Measurements from ENCODE around the gene KRTAP5-7.
"Not testable (repeated sequence)": the region's sequence is repeated elsewhere in the genome, so short reads cannot be mapped to it uniquely, and the experiment has no call there.

The KRTAP5-7 gene

GRCh38 chr11:71564430-71564829 is 37.4 kb downstream of the KRTAP5-7 start:
- no peak for DNase-seq

GRCh38 chr11:71565263-71565662 is 38.2 kb downstream of the KRTAP5-7 start, which contains the start of gene KRTAP5-10:
TSS of gene KRTAP5-10 (plus strand) at chr11:71565563. CDS start at chr11:71565588, 25 bp downstream.
- no peak for DNase-seq

GRCh38 chr11:71566081-71566620 is 39.1 kb downstream of the KRTAP5-7 start:
- DNase-seq, result no peak

GRCh38 chr11:71566626-71567599 is 39.8 kb downstream of the KRTAP5-7 start:
- DNase-seq, result not testable (repeated sequence)

GRCh38 chr11:71567633-71568032 is 40.6 kb downstream of the KRTAP5-7 start:
- not testable (repeated sequence) for DNase-seq

GRCh38 chr11:71568704-71569349 is 41.8 kb downstream of the KRTAP5-7 start:
- DNase-seq, result peak; percentile 10

GRCh38 chr11:71571101-71571850 is 44.2 kb downstream of the KRTAP5-7 start:
- not testable (repeated sequence) for DNase-seq

GRCh38 chr11:71572811-71573210 is 45.7 kb downstream of the KRTAP5-7 start:
- DNase-seq, result no peak

GRCh38 chr11:71574418-71574817 is 47.4 kb downstream of the KRTAP5-7 start:
- DNase-seq, result no peak

GRCh38 chr11:71575723-71576424 is 48.8 kb downstream of the KRTAP5-7 start:
- DNase-seq, result no peak

GRCh38 chr11:71576688-71577465 is 49.8 kb downstream of the KRTAP5-7 start:
- not testable (repeated sequence) for DNase-seq

- DNase-seq, result no peak
These were observed 50.5 kb downstream of the KRTAP5-7 start for GRCh38 chr11:71577469-71578004.
